Measurements from ENCODE around the gene H1-8. TPM values are rescaled to one million over a fixed set of nuclear protein-coding genes. Genes with fewer than 3 reads are reported as not detected.

The H1-8 gene
- total RNA-seq, 1 experiment from 2014 or later, result not detected

- no peak overlapping the region for H4K5ac ChIP-seq (ENCODE audit: insufficient read length, low read depth, low read length)
- no peak overlapping the region for H3T11ph ChIP-seq (ENCODE audit: low read length)
- no peak overlapping the region for H2AFZ ChIP-seq (ENCODE audit: low read length)
- no CpG with 5 or more reads among the region's 5 CpGs for WGBS (ENCODE audit: extremely low coverage, insufficient read length, low lambda C conversion rate)
- no peak overlapping the region for H4K8ac ChIP-seq (replicated peaks; ENCODE audit: insufficient read length, low read depth, low read length)
- no peak overlapping the region for H3K56ac ChIP-seq (ENCODE audit: insufficient read length, low read depth, low read length)
- peaks cover 2% of the 10 kb centered on the region for H4K20me1 ChIP-seq (ENCODE audit: control insufficient read depth, insufficient read depth, insufficient read length)
- Mint-ChIP-seq H3K9me3 (no peaks in the 10 kb centered on the region), H3K36me3 (ENCODE audit: insufficient read depth in 1 of 3, low read depth in 3 of 3) (peaks cover 1 to 32% (median 5%) of the 10 kb centered on the region in 3 experiments), H3K4me1 (peaks cover 14 to 15% of the 10 kb centered on the region in 2 experiments), H3K27me3 (ENCODE audit: low read depth) (peaks cover 4% of the 10 kb centered on the region; the same call in 1 of the 2 replicates), H3K27ac (peak overlapping the region in 1 of 3 experiments; percentile 19; a peak in 1 of 7 replicates), H3K4me3 (no peak overlapping the region)
- H3K9ac ChIP-seq (ENCODE audit: extremely low read depth, insufficient read length, low read length), result no peak overlapping the region
- H3K4me2 ChIP-seq (ENCODE audit: insufficient read depth, insufficient read length, low read length), result no peak overlapping the region
- H2BK20ac ChIP-seq (ENCODE audit: low read depth, low read length, poor library complexity, severe bottlenecking), result no peak overlapping the region
- no peak for DNase-seq
- H2BK5ac ChIP-seq (ENCODE audit: insufficient read length, low read length), result no peak overlapping the region
- no peak overlapping the region for H2AK5ac ChIP-seq (ENCODE audit: insufficient read length, low read length)
- no peaks in the 10 kb centered on the region for H3K79me2 ChIP-seq (ENCODE audit: insufficient read depth, low read length)
- H3K23me2 ChIP-seq (ENCODE audit: insufficient read length, low read depth, low read length, poor library complexity, severe bottlenecking), result no peaks in the 10 kb centered on the region
- no peak for TF ChIP-seq CTCF (conservative IDR thresholded peaks at IDR 0.05)
- no peak overlapping the region for H4K91ac ChIP-seq (ENCODE audit: insufficient read length, low read depth, low read length)
- no peaks in the 10 kb centered on the region for H3K9me3 ChIP-seq (ENCODE audit: control insufficient read depth, low read depth, low read length)
- 0 out of 2 replicates have a peak, but pooled peaks cover 4% of the 10 kb centered on the region for H3K4me1 ChIP-seq (ENCODE audit: insufficient read depth, low read length)
- no peaks in the 10 kb centered on the region for H3K27me3 ChIP-seq (ENCODE audit: insufficient read depth, low read length)
- no peaks in the 10 kb centered on the region for H3K79me1 ChIP-seq (ENCODE audit: insufficient read depth, low read depth, low read length, poor library complexity, severe bottlenecking)
- H3K23ac ChIP-seq (ENCODE audit: insufficient read length, low read depth, low read length), result no peak overlapping the region
- H2BK12ac ChIP-seq (ENCODE audit: insufficient read length, low read depth, low read length), result no peak overlapping the region
- H2BK120ac ChIP-seq (ENCODE audit: low read depth, low read length, poor library complexity, severe bottlenecking), result no peak overlapping the region
- H3K27ac ChIP-seq (ENCODE audit: insufficient read length, low read depth, low read length), result no peak overlapping the region
- H3K14ac ChIP-seq (ENCODE audit: insufficient read depth, low read length), result no peak overlapping the region
- no peak overlapping the region for H3K18ac ChIP-seq (ENCODE audit: insufficient read length, low read depth, low read length)
- no peak overlapping the region for H3K4ac ChIP-seq (ENCODE audit: low read depth, low read length)
- H2BK15ac ChIP-seq (ENCODE audit: low read depth, low read length), result no peak overlapping the region
These were observed 41.3 kb upstream of the H1-8 start for GRCh38 chr3:129501630-129502029.

All from H9 (cell line).